Memory B cell (primary cell): Measurements from ENCODE around the gene CALR.
A peak's percentile ranks its signal among the peaks of the same experiment; 100 is the strongest.
"Not testable (repeated sequence)": the region's sequence is repeated elsewhere in the genome, so short reads cannot be mapped to it uniquely, and the experiment has no call there.

Experiments used
- ATAC-seq: fragments of 150-1000 bp; cut with Tn5 transposase; 2 replicates; pipeline ENCODE4 v1.10.0; 2021; ENCODE audit warnings: low read depth, mild to moderate bottlenecking, moderate library complexity
- DNase-seq, 2 donors: peaks; one replicate each; pipeline ENCODE4 v3.0.0; 2022; ENCODE audit warnings: low spot score in 2 of 2
- H3K27ac Mint-ChIP-seq: one replicate; pipeline ENCODE4 v1.8.0; 2022; ENCODE audit warnings: mild to moderate bottlenecking, moderate library complexity, mixed read lengths
- H3K27me3 Mint-ChIP-seq: one replicate; pipeline ENCODE4 v1.8.0; 2022; ENCODE audit warnings: mixed read lengths
- H3K36me3 Mint-ChIP-seq: one replicate; pipeline ENCODE4 v1.8.0; 2022; ENCODE audit warnings: mild to moderate bottlenecking, mixed read lengths
- H3K4me1 Mint-ChIP-seq: one replicate; pipeline ENCODE4 v1.8.0; 2022; ENCODE audit warnings: mixed read lengths
- H3K4me3 Mint-ChIP-seq: one replicate; pipeline ENCODE4 v1.8.0; 2022; ENCODE audit warnings: mild to moderate bottlenecking, moderate library complexity, mixed read lengths
- H3K9me3 Mint-ChIP-seq: one replicate; pipeline ENCODE4 v1.8.0; 2022; ENCODE audit warnings: mixed read lengths

The CALR gene

DNA sequence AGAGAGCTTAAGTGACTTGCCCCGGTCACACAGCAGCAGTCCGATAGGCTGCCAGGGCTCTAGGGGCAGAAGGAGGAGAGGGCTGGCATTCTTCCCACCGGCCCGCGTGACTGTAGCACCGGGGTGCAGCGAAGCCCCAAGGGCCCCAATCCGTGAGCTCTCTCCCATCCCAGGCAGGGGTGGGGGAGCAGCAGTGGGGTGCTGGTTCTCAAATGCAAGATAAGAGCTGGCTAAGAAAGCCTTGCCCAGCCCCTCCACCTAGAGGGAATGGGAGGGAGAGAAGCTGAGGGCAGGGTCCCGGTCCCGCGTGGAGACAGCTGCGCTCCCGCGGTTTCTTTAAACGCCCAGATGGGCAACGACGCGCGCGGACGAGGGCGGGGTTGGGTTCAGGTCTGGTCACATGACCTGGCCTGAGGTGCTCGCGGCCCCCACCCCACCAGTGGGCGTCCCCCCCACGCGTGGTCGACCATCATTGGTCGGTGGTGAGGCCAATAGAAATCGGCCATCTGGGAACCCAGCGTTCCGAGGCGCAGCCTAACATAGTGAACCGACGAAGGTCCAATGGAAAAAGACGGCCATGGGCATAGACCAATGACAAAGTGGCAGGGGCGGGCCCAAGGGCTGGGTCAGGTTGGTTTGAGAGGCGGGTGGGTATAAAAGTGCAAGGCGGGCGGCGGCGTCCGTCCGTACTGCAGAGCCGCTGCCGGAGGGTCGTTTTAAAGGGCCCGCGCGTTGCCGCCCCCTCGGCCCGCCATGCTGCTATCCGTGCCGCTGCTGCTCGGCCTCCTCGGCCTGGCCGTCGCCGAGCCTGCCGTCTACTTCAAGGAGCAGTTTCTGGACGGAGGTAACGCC, at the start of gene CALR:
Gene CALR (plus strand): TSS at position 683 of the 852 bp plus-strand sequence. CDS start 71 bp downstream, at position 754.
- Mint-ChIP-seq H3K27me3 (no peaks in the 10 kb centered on the region), H3K4me1 (peaks cover 32% of the 10 kb centered on the region), H3K36me3 (peaks cover 18% of the 10 kb centered on the region)

DNA sequence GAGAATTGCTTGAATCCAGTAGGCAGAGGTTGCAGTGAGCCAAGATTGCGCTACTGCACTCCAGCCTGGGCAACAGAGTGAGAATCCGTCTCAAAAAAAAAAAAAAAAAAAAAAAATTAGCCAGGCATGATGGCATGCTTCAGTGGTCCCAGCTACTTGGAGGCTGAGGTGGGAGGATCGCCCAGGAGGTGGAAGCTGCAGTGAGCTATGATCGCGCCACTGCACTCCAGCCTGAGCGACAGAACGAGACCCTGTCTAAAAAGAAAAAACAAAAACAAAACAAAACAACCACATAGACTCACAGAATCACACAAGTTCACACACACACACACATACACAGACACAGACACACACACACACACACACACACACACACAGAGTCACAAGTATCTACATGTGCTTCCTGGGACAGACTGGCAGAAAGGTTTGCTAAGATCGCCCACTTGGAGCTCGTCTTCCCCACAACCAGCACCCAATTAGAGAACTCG, 48.1 kb upstream of the CALR start:
- H3K9me3 Mint-ChIP-seq, H3K36me3 Mint-ChIP-seq, H3K27me3 Mint-ChIP-seq, DNase-seq, ATAC-seq: not testable (repeated sequence)
- peak overlapping the region; percentile 90 for H3K27ac Mint-ChIP-seq
- H3K4me1 Mint-ChIP-seq = peaks cover 17% of the 10 kb centered on the region
- peak overlapping the region; percentile 93 for H3K4me3 Mint-ChIP-seq

More for the DNA sequence above, at the start of gene CALR:
- H3K9me3 Mint-ChIP-seq = no peaks in the 10 kb centered on the region
- DNase-seq (peak; percentile 98), ATAC-seq (peak; percentile 84)
- peak within 1 kb of the TSS; percentile 97 for H3K27ac Mint-ChIP-seq
- H3K4me3 Mint-ChIP-seq = peak within 1 kb of the TSS; percentile 99

DNA sequence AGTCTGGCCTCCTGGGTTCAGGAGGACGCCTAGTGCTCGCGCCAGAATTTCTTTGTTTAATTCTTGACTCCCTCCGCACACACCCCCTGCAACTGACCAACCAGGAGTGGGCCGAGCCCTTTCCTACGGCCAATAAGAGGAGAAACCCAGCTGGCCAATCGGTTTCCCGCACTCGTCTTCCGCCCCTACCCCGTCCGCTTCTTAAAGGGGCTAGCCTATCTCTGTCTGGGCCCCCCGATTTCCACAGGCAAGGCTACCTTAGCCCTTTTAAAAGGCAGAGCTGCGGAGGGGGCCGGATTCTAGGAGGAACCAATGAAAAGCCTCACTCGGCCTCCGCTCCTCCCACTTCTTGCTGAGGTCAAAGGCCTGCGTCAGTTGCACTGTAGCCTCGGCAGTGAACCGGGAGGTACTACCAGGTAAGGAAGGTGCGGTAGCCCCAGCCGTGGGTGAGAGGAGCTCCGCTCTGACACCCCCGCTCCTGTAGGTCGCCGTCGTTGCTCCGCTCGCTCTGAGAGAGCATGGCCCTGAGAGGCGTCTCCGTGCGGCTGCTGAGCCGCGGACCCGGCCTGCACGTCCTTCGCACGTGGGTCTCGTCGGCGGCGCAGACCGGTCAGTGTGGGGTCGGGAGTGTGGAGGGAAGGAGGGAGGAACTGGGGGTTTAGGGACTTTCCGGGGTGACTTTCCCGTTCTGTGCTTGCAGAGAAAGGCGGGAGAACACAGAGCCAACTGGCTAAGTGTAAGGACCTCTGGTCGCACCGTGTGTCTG, 47.4 kb upstream of the CALR start, which contains the start of gene GCDH:
Gene GCDH (plus strand): TSS at position 374 of the 766 bp plus-strand sequence. CDS start 145 bp downstream, at position 519.
- no peaks in the 10 kb centered on the region for H3K27me3 Mint-ChIP-seq
- H3K4me1 Mint-ChIP-seq = peaks cover 17% of the 10 kb centered on the region
- H3K36me3 Mint-ChIP-seq = peaks cover 11% of the 10 kb centered on the region
- H3K27ac Mint-ChIP-seq = peak within 1 kb of the TSS; percentile 90
- no peaks in the 10 kb centered on the region for H3K9me3 Mint-ChIP-seq
- ATAC-seq = peak; percentile 88
- DNase-seq = peak; percentile 83 to 94
- peak within 1 kb of the TSS; percentile 93 for H3K4me3 Mint-ChIP-seq

DNA sequence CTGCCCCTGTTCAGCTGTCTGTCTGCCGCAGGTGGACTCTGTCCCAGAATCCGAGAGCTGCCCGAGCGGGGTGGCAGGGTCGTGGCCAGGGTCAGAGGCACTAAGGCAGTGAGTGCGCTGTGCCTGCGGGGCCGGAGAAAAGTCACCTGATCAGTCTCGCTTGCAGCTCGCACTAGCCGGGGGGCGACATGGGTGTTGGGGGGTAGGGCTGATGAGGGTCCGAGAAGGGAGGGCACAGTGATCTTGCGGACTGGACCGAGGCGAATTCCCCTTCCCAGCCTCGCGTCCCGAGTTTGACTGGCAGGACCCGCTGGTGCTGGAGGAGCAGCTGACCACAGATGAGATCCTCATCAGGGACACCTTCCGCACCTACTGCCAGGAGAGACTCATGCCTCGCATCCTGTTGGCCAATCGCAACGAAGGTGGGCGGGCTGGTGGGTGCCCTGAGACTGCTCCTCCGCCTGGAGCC, 46.8 kb upstream of the CALR start:
- peak overlapping the region; percentile 90 for H3K27ac Mint-ChIP-seq
- H3K4me1 Mint-ChIP-seq = peaks cover 17% of the 10 kb centered on the region
- ATAC-seq = no peak
- no peaks in the 10 kb centered on the region for H3K27me3 Mint-ChIP-seq
- no peaks in the 10 kb centered on the region for H3K9me3 Mint-ChIP-seq
- peak in 1 of 2 donors; percentile 23 for DNase-seq
- H3K4me3 Mint-ChIP-seq = peak overlapping the region; percentile 93
- peaks cover 12% of the 10 kb centered on the region for H3K36me3 Mint-ChIP-seq

DNA sequence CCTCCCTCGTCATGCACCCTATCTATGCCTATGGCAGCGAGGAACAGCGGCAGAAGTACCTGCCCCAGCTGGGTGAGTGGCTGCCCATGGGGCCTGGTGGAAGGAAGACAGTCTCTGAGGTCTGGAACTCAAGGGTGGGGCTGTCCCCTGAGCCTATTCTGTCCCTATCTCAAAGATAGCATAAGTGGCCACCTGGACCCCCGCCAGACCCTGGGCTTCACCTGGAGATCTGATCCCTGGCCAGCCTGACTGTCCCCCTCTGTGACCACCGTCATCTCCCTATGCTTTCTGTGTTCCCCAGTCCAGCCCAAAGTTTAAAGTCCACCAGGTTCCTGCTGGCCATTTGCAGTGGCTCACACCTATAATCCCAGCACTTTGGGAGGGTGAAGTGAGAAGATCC, 44.8 kb upstream of the CALR start:
- Mint-ChIP-seq H3K4me1 (peaks cover 17% of the 10 kb centered on the region), H3K4me3 (peak overlapping the region; percentile 43), H3K27ac (no peak overlapping the region), H3K36me3 (peaks cover 15% of the 10 kb centered on the region), H3K9me3 (no peaks in the 10 kb centered on the region), H3K27me3 (no peaks in the 10 kb centered on the region)
- DNase-seq (no peak), ATAC-seq (no peak)

DNA sequence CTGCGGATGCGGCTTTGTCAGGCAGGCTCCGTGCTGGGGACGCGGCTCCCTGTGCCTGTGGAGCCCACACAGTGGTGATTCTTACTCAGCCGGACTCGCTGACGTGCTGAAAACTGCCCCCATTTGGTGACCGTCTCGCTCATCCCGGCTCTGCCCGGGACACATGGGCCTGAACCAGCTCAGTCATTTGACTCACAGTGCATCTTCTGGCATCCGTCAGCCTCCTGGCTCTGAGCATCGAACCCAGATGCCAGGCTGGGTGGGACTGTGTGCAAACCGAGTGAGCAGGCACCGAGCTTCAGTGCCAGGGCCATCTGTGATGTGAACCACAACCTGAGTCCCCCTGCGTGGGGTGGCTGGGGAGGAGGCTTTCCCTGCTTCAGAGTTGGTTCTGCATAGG, 41.9 kb upstream of the CALR start:
- DNase-seq = no peak
- H3K4me1 Mint-ChIP-seq = peaks cover 7% of the 10 kb centered on the region
- peaks cover 16% of the 10 kb centered on the region for H3K36me3 Mint-ChIP-seq
- no peak overlapping the region for H3K4me3 Mint-ChIP-seq
- no peaks in the 10 kb centered on the region for H3K9me3 Mint-ChIP-seq
- H3K27ac Mint-ChIP-seq = no peak overlapping the region
- H3K27me3 Mint-ChIP-seq = no peaks in the 10 kb centered on the region
- ATAC-seq = no peak

DNA sequence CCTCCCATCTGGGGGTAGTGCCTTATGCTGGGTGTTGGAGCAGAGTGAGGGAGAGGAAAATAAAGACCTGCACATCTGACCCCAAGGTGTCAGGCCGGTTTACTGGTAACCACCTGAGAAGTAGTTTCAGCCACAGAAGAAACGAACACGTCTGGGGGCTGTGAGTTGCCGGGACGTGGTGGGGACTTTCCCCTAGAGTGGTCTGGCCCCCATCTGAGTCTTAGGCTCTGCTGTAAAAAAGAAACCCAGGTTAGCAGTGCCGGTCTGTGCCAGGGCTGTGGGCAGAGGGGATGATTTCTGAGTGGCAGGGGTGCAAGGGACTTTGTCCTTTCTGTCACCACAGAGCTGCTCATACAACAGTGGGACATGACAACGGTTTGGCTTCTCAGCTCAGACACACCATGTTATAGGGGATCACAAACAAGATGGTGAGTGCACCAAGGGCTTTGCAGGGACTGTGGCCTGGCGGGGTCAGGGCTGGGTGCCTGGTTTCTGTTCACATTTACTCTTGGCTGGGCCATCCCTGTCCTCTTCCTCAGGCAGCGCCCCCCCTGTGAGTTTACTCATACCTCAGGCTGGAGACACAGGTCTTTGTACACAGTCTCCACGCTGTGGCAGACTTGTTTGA, 38.4 kb upstream of the CALR start:
- Mint-ChIP-seq H3K27me3 (no peaks in the 10 kb centered on the region), H3K27ac (no peak overlapping the region), H3K9me3 (no peaks in the 10 kb centered on the region), H3K36me3 (peaks cover 8% of the 10 kb centered on the region), H3K4me3 (no peak overlapping the region), H3K4me1 (no peaks in the 10 kb centered on the region)
- ATAC-seq (no peak), DNase-seq (no peak)

DNA sequence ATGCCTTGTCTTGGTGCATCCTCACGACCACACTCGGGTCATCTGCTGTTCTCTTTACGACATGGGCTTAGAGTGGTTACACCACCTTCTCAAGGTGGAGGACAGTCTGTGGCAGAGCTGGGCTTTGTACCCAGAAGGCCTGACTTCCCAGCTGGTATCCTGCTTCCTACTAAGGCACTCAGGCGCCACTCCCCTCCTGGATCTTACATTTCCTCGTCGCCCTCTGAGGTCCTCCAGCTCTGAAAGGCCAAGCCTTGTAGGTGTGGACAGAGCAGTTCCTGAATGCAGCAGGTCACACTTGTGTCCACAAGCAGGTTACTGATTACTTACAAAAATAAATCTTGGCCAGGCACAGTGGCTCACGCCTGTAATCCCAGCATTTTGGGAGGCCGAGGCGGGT, 31.2 kb upstream of the CALR start:
- no peaks in the 10 kb centered on the region for H3K27me3 Mint-ChIP-seq
- no peaks in the 10 kb centered on the region for H3K36me3 Mint-ChIP-seq
- no peaks in the 10 kb centered on the region for H3K9me3 Mint-ChIP-seq
- H3K4me1 Mint-ChIP-seq = no peaks in the 10 kb centered on the region
- no peak overlapping the region for H3K27ac Mint-ChIP-seq
- H3K4me3 Mint-ChIP-seq = no peak overlapping the region
- DNase-seq = no peak
- ATAC-seq = no peak

DNA sequence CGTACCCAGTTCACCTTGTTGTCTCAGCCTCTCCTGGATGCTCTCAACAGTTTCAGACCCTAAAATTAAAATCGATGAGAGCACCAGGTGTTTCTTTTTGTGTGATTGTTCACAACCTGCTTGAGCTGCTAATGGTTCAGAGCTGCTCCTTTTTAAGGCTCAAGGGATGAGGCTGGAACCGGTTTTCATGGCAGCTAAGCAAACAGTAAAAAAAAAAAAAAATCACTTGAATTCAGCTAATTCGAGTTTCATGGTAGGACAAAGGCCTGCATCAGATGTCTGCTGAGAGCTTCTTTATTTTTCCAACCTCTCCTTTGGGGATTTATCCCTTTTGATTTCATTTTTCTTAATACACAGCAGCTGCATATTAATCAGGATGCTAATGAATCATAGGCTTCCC, 25.8 kb upstream of the CALR start:
- Mint-ChIP-seq H3K36me3 (no peaks in the 10 kb centered on the region), H3K27ac (no peak overlapping the region), H3K4me1 (peaks cover 4% of the 10 kb centered on the region), H3K9me3 (no peaks in the 10 kb centered on the region), H3K27me3 (peaks cover 2% of the 10 kb centered on the region), H3K4me3 (no peak overlapping the region)
- DNase-seq (no peak), ATAC-seq (no peak)

DNA sequence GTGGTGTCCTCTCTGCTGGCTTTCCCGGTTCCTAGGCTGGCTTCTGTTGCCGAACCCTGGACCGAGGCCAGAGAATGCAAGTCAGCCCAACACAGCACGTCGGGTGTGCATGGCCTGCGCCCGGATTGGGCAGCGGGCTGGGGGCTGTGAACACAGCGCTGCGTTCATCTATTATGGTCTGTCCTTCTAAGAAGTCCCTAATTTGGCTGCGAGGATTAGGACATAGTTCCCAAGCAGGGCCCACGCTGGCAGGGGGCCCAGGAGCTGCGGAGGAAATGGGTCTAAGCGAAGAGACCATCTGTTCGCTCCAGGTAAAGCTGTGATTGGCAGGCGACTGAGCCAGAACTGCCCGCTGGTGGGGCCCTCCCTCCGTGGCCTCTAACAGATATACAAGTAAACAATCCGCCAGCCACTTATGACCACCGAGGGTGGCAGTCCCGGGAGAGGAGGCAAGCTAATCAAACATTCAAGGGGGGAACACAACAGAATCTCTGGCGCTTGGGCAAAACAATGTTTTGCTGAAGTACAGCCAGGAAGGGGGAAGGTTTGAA, 25.3 kb upstream of the CALR start:
- ATAC-seq = no peak
- H3K9me3 Mint-ChIP-seq = no peaks in the 10 kb centered on the region
- no peak for DNase-seq
- no peak overlapping the region for H3K4me3 Mint-ChIP-seq
- H3K27me3 Mint-ChIP-seq = peaks cover 2% of the 10 kb centered on the region
- no peaks in the 10 kb centered on the region for H3K36me3 Mint-ChIP-seq
- no peak overlapping the region for H3K27ac Mint-ChIP-seq
- H3K4me1 Mint-ChIP-seq = peaks cover 4% of the 10 kb centered on the region

DNA sequence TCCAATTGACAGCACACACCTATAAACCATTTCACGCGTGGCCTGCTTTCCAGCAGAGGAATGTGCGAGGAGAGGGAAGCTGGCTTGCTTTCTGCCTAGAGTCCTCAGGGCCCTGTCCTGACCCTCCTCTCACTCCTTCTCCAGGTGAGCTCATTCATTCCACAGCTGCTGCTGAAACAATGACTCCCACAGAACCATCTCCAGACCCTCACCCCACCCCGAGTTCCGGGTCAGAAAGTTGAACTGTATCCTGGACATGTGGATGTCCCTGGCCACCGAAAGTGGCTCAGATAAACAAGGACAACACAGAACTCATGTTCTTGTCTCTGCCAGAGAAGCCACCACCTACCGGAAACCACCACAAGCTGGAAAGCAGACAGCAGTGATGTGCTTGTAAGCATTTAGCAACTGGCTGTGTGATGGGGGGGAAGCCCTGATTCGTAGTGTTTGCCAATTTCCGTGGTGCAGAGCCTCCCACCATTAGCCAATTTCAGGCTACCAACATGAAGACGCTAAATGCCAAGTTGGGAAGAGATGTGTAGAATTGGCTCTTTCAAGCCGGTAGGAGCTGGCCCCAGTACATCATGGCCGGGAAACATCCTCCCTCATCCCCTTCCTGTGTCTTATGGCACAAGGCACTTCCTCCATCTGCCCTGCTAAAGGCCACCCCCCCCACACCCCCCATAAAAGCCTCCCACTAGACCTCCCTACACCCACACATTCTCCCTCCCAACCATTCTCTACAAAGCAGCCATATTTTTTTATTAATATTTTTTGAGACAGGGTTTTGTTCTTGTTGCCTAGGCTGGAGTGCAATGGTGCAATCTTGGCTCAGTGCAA, 24.3 kb upstream of the CALR start:
- Mint-ChIP-seq H3K27me3 (peaks cover 2% of the 10 kb centered on the region), H3K4me1 (peaks cover 8% of the 10 kb centered on the region), H3K27ac (no peak overlapping the region), H3K36me3 (no peaks in the 10 kb centered on the region), H3K4me3 (no peak overlapping the region), H3K9me3 (no peaks in the 10 kb centered on the region)
- ATAC-seq = peak; percentile 66
- no peak for DNase-seq

DNA sequence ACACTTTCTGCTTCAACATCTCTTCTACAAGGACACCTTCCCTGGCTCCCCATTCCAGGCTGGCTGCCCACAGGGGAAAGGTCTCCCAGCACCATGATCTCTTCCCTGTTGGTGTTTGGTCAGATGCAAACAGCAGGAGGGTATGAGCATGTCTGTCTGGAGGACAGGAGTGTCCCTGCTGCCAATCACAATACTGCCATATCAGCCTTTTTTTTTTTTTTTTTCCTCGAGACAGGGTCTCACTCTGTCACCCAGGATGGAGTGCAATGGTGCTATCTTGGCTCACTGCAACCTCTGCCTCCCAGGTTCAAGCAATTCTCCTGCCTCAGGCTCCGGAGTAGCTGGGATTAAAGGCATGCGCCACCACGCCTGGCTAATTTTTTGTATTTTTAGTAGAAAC, 22.5 kb upstream of the CALR start:
- DNase-seq, H3K9me3 Mint-ChIP-seq, H3K4me3 Mint-ChIP-seq, H3K27ac Mint-ChIP-seq, H3K27me3 Mint-ChIP-seq, H3K4me1 Mint-ChIP-seq, ATAC-seq, H3K36me3 Mint-ChIP-seq: not testable (repeated sequence)

DNA sequence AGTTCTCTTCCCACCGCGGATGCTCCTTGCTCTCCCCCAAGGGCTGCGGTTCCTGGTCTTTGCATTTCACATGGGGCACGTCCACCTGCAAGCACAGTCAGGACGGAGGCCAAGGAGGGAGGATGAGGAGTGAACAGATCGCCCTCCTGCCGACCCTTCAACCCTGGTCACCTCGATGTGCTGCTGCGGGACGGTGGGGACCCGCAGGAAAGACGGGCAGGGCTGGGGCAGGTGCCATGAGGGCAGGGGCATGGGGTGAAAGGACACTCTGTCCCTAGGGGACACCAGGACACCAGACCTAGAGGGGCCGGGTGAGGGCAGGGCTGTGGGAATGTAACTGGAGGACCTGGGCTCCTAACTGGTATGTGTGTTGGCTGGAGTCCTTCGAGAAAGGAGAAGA, 20.2 kb upstream of the CALR start:
- Mint-ChIP-seq H3K36me3 (peaks cover 5% of the 10 kb centered on the region), H3K4me3 (no peak overlapping the region), H3K4me1 (peaks cover 10% of the 10 kb centered on the region), H3K27me3 (peaks cover 2% of the 10 kb centered on the region), H3K27ac (peak overlapping the region; percentile 94), H3K9me3 (no peaks in the 10 kb centered on the region)
- no peak for DNase-seq
- ATAC-seq = no peak
